ENCODE data around the gene PTPRD.

DNA sequence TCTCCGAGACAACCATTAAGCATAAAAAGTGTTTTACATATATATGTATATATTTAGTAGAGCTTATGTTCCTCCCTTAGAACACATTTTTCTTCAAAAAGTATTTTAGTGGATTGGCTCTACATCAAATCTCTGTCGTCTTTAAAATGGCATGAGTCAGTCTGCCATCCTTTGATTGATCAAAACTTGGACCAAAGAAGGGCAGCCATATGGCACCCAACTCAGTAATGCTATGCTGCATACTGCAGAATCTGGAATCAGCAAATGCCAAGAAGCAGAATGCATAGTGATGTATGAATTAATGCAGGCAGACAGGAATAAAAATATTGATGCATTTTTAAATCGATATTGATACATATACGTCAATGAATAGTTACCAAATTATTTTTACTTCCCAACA lies 1074.4 kb downstream of the PTPRD start:
- TF ChIP-seq, protein P1, sequence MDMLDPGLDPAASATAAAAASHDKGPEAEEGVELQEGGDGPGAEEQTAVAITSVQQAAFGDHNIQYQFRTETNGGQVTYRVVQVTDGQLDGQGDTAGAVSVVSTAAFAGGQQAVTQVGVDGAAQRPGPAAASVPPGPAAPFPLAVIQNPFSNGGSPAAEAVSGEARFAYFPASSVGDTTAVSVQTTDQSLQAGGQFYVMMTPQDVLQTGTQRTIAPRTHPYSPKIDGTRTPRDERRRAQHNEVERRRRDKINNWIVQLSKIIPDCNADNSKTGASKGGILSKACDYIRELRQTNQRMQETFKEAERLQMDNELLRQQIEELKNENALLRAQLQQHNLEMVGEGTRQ (CRISPR knock-in tag; IDR thresholded peaks at IDR 0.05) = no peak
- TF ChIP-seq NR2C2 (CRISPR knock-in tag; IDR thresholded peaks at IDR 0.05) = no peak
- TF ChIP-seq, protein P2, sequence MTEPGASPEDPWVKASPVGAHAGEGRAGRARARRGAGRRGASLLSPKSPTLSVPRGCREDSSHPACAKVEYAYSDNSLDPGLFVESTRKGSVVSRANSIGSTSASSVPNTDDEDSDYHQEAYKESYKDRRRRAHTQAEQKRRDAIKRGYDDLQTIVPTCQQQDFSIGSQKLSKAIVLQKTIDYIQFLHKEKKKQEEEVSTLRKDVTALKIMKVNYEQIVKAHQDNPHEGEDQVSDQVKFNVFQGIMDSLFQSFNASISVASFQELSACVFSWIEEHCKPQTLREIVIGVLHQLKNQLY (CRISPR knock-in tag; IDR thresholded peaks at IDR 0.05) = no peak
